Measurements from ENCODE around the gene SRI. TPM values are rescaled to one million over a fixed set of nuclear protein-coding genes. Genes with fewer than 3 reads are reported as not detected.
"Not testable (repeated sequence)": the region's sequence is repeated elsewhere in the genome, so short reads cannot be mapped to it uniquely, and the experiment has no call there.

The SRI gene, protein sequence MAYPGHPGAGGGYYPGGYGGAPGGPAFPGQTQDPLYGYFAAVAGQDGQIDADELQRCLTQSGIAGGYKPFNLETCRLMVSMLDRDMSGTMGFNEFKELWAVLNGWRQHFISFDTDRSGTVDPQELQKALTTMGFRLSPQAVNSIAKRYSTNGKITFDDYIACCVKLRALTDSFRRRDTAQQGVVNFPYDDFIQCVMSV
- total RNA-seq = 105 and 111 TPM in 2 replicates
- long read RNA-seq, transcript SRI-201 (8 exons, 2,010 nt) = major isoform, 323 of 360 reads
- long read RNA-seq, partial matches to known transcripts = 18 of 360 reads
- long read RNA-seq, other reads (novel, unspliced or antisense) = 19 of 360 reads

DNA sequence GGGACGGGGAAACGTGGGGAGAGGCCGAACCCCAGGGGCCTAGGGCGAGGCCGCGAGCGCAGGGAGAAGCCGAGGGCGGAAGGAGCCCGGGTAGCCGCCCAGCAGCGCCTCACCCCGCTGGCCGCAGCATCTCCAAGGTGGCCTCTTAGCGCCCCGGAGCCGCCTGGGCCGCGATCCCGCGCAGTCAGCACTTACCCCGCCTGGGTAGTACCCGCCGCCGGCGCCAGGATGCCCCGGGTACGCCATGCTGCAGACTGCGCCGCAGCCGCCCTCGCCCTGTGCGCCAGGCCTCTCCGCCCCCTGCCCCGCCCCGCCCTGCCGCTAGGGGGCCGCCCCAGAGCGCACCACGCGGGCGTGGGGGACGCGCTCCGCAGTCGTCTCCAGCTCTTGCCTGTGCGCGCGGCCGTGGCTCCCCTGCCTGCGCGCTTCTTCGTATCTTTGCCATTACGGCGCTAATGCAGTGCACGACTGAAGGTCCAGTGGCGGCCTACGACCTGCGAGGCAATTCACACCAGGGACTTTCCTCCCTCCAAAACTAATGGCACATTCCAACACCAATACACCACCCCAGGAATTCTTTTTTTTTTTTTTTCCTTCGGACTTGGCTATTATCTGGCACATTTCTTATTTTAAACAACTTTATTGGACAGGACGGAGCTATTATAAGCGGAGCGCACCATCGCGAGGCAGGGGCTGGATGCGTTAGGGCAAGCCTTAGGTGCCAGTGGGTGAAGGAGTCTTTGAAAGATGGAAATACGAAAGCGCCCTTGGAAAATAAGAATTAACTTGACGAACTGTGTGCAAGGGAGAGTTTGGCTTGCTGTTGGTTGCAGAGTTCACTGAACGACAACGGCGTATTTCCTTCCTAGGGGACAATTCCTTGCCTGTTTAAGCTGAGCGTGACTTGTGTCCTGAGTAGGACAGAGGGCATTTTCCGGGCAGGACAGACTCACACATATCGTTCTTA, at the start of gene SRI:
SRI (minus strand) TSS at position 258 of the 967 bp plus-strand sequence; CDS start at position 246, 12 bp downstream.
- peaks cover 2% of the 10 kb centered on the region for H3K36me3 Mint-ChIP-seq (ENCODE audit: unreplicated experiment)
- peak within 1 kb of the TSS; percentile 99 for H3K27ac Mint-ChIP-seq (ENCODE audit: unreplicated experiment)
- H3K27me3 Mint-ChIP-seq (ENCODE audit: unreplicated experiment) = no peaks in the 10 kb centered on the region
- H3K4me1 Mint-ChIP-seq (ENCODE audit: unreplicated experiment) = peaks cover 23% of the 10 kb centered on the region
- DNase-seq (ENCODE audit: extremely low spot score, unreplicated experiment) = peak; percentile 97
- H3K4me3 Mint-ChIP-seq (ENCODE audit: unreplicated experiment) = peak within 1 kb of the TSS; percentile 93
- peak; percentile 90 for TF ChIP-seq CTCF (IDR thresholded peaks at IDR 0.05)
- no peaks in the 10 kb centered on the region for H3K9me3 Mint-ChIP-seq (ENCODE audit: unreplicated experiment)

DNA sequence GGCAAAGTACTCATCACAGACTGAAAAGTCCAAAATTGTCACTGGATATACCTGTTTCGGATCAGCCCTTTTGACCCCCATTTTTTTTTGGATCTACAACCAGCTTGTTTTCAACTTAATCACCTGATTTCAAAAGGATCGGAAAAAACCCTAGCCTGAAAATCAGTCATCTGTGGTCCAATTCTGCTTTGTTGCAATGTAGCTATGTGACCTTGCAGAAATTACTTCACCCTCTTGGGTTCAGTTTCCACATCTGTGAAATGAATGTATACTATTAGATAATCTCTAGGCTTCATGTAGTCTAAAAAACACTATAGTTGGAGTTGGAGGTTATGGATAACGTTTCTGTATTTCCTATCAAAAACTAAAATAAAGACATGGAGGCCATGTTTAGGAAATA, 49.7 kb upstream of the SRI start:
- H3K9me3 Mint-ChIP-seq (ENCODE audit: unreplicated experiment) = no peaks in the 10 kb centered on the region
- H3K4me3 Mint-ChIP-seq (ENCODE audit: unreplicated experiment) = no peak overlapping the region
- no peak overlapping the region for H3K27ac Mint-ChIP-seq (ENCODE audit: unreplicated experiment)
- TF ChIP-seq CTCF (IDR thresholded peaks at IDR 0.05) = no peak
- DNase-seq (ENCODE audit: extremely low spot score, unreplicated experiment) = no peak
- H3K27me3 Mint-ChIP-seq (ENCODE audit: unreplicated experiment) = peaks cover 6% of the 10 kb centered on the region
- no peaks in the 10 kb centered on the region for H3K36me3 Mint-ChIP-seq (ENCODE audit: unreplicated experiment)
- H3K4me1 Mint-ChIP-seq (ENCODE audit: unreplicated experiment) = no peaks in the 10 kb centered on the region

DNA sequence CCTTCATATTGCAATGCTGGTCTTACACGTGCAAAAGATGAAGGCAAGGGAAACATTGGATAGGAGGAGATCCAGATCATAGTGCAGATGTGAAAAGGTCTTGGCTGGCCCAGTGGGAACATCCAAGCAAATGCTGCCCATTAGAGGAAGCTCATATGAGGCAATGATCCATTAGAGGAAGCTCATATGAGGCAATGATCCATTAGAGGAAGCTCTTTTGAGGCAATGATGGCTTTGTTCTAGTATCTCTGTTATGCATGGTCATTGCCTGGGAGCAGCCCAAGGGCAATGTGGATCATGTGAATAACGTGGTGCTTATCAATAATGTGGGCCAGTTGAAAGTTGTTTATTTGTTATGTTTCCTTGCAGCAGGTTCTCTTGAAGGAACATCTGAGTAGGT, 49.0 kb upstream of the SRI start:
- H3K4me1 Mint-ChIP-seq (ENCODE audit: unreplicated experiment) = no peaks in the 10 kb centered on the region
- no peaks in the 10 kb centered on the region for H3K36me3 Mint-ChIP-seq (ENCODE audit: unreplicated experiment)
- H3K27ac Mint-ChIP-seq (ENCODE audit: unreplicated experiment) = no peak overlapping the region
- no peak overlapping the region for H3K4me3 Mint-ChIP-seq (ENCODE audit: unreplicated experiment)
- H3K27me3 Mint-ChIP-seq (ENCODE audit: unreplicated experiment) = peaks cover 6% of the 10 kb centered on the region
- TF ChIP-seq CTCF (IDR thresholded peaks at IDR 0.05) = no peak
- H3K9me3 Mint-ChIP-seq (ENCODE audit: unreplicated experiment) = no peaks in the 10 kb centered on the region
- no peak for DNase-seq (ENCODE audit: extremely low spot score, unreplicated experiment)

- Mint-ChIP-seq H3K4me1 (ENCODE audit: unreplicated experiment) (no peaks in the 10 kb centered on the region), H3K27ac (ENCODE audit: unreplicated experiment) (no peak overlapping the region), H3K36me3 (ENCODE audit: unreplicated experiment) (no peaks in the 10 kb centered on the region), H3K4me3 (ENCODE audit: unreplicated experiment) (no peak overlapping the region), H3K9me3 (ENCODE audit: unreplicated experiment) (no peaks in the 10 kb centered on the region), H3K27me3 (ENCODE audit: unreplicated experiment) (peaks cover 6% of the 10 kb centered on the region)
- no peak for TF ChIP-seq CTCF (IDR thresholded peaks at IDR 0.05)
- no peak for DNase-seq (ENCODE audit: extremely low spot score, unreplicated experiment)
Observed at GRCh38 chr7:88268051-88268450, 48.2 kb upstream of the SRI start.

DNA sequence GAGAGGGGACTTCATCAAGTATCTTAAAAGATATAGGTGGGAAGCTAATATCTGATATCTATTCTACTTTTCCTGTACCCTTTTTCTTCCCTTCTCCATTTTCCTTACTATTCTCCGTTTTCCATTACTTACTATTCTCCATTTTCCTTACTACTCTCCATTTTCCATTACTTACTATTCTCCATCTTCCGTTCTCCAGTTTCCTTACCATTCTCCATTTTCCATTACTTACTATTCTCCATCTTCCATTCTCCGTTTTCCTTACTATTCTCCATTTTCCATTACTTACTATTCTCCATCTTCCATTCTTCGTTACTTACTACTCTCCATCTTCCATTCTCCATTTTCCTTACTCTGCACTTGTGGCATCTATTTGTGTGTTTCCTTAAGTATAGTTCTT, 47.6 kb upstream of the SRI start:
- H3K27ac Mint-ChIP-seq (ENCODE audit: unreplicated experiment) = no peak overlapping the region
- no peak for DNase-seq (ENCODE audit: extremely low spot score, unreplicated experiment)
- H3K27me3 Mint-ChIP-seq (ENCODE audit: unreplicated experiment) = peaks cover 6% of the 10 kb centered on the region
- H3K36me3 Mint-ChIP-seq (ENCODE audit: unreplicated experiment) = no peaks in the 10 kb centered on the region
- no peak for TF ChIP-seq CTCF (IDR thresholded peaks at IDR 0.05)
- H3K4me1 Mint-ChIP-seq (ENCODE audit: unreplicated experiment) = no peaks in the 10 kb centered on the region
- no peaks in the 10 kb centered on the region for H3K9me3 Mint-ChIP-seq (ENCODE audit: unreplicated experiment)
- H3K4me3 Mint-ChIP-seq (ENCODE audit: unreplicated experiment) = no peak overlapping the region

- not testable (repeated sequence) for H3K27me3 Mint-ChIP-seq (ENCODE audit: unreplicated experiment); H3K4me1 Mint-ChIP-seq (ENCODE audit: unreplicated experiment); H3K9me3 Mint-ChIP-seq (ENCODE audit: unreplicated experiment); H3K27ac Mint-ChIP-seq (ENCODE audit: unreplicated experiment); H3K4me3 Mint-ChIP-seq (ENCODE audit: unreplicated experiment); DNase-seq (ENCODE audit: extremely low spot score, unreplicated experiment); H3K36me3 Mint-ChIP-seq (ENCODE audit: unreplicated experiment)
Observed at GRCh38 chr7:88264987-88265386, 45.1 kb upstream of the SRI start.

Measured in osteocyte (in vitro differentiated cells).